Gastroesophageal sphincter (tissue), 3 donors: ENCODE data around the gene FOXL2NB.

Experiments
- CTCF ChIP-seq, 4 experiments: fragments of 200-600 bp in 2 of 4; fragments of 450-650 bp in 2 of 4; sonication (generic) in 1 of 4; IDR thresholded peaks; one replicate each; pipeline ENCODE4 v1.5.1; 2017 to 2019; ENCODE audit warnings: antibody characterized with exemption in 4 of 4, mild to moderate bottlenecking in 2 of 4, moderate library complexity in 2 of 4
- EP300 ChIP-seq: sonication (generic); formaldehyde crosslinking; IDR thresholded peaks from one replicate; pipeline ENCODE4 v1.6.1; 2017; ENCODE audit warnings: antibody characterized with exemption, mild to moderate bottlenecking
- POLR2A ChIP-seq, 2 donors: fragments of 450-650 bp; IDR thresholded peaks; one replicate each; pipeline ENCODE4 v1.6.1; 2017; ENCODE audit warnings: antibody characterized with exemption in 2 of 2, mild to moderate bottlenecking in 2 of 2, moderate library complexity in 1 of 2
- POLR2AphosphoS5 ChIP-seq: sonication (generic); formaldehyde crosslinking; IDR thresholded peaks from one replicate; pipeline ENCODE4 v1.6.1; 2017; ENCODE audit warnings: antibody characterized with exemption

DNA sequence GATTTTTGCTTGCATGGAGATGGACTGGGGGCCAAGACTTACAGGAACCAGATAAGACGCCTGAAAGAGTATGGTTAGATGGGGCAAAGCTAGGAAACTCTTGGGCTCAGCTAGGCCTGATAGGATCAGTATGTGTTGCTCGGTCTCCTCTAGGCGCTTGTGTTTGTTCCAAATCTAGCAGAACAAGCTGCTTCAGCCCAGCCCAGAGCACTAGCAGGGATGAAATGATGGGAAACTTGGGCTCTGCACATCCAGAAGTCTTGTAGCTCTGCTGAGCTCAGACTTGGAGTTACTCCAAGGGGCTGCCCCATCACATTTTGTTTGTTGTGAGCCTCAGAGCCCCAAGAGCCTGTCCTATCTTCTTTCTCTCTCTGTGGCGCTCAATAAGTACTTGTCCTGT is 34.8 kb upstream of the FOXL2NB start:
- TF ChIP-seq CTCF (IDR thresholded peaks at IDR 0.05): no peak
- no peak for TF ChIP-seq POLR2AphosphoS5
- no peak for TF ChIP-seq POLR2A (IDR thresholded peaks at IDR 0.05)
- no peak for TF ChIP-seq EP300
